ENCODE data around the gene PRR22.
A peak's percentile ranks its signal among the peaks of the same experiment; 100 is the strongest.
"Not testable (repeated sequence)": the region's sequence is repeated elsewhere in the genome, so short reads cannot be mapped to it uniquely, and the experiment has no call there.

The PRR22 gene

DNA sequence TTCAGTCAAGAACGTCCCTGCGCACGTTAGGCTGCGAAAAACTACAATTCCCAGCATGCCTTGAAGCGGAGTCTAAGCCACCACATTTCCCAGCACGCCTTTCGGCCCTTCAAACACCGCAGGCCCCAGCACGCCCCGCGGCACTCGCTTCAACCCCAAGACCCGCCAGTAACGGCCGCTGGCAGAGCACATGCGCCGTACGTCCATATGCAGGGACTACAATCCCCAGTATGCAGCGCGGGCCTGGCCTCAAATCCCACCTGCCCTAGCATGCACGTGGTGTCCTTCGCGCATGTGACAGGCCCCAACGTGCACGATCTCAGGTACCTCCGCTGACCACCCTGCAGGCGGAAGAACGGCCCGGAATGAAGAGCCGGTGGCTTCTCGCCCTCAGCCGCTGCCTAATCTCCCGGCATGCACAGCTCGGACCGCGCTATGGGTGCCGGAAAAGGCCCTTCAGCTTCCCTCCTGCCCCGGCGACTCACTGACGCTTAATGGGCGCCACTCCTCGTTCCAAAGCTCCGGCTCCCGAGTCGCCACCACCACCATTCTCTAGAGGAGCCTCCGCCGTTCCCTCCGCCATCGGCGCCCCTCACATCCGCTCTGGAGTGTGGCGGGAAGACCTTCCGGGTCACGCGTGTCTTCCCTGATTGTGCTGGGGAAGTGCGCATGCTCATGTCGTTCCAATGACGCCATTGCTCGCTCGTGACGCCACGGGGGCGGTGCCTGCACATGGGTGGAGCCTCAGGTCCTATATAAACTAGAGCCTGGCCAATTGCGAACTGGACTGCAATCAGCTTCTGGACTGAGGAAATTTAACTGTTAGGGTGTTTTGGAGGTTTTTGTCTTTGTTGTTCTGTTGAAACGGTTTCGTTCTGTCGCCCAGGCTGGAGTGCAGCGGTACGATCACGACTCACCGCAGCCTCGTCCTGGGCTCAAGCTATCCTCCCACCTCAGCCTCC, 6.3 kb upstream of the PRR22 start, which contains the start of gene DUS3L:
Gene DUS3L (minus strand): TSS at position 605 of the 962 bp plus-strand sequence. CDS start 22 bp downstream, at position 583.
- peak; percentile 95 for DNase-seq (ENCODE audit: low read depth)

DNA sequence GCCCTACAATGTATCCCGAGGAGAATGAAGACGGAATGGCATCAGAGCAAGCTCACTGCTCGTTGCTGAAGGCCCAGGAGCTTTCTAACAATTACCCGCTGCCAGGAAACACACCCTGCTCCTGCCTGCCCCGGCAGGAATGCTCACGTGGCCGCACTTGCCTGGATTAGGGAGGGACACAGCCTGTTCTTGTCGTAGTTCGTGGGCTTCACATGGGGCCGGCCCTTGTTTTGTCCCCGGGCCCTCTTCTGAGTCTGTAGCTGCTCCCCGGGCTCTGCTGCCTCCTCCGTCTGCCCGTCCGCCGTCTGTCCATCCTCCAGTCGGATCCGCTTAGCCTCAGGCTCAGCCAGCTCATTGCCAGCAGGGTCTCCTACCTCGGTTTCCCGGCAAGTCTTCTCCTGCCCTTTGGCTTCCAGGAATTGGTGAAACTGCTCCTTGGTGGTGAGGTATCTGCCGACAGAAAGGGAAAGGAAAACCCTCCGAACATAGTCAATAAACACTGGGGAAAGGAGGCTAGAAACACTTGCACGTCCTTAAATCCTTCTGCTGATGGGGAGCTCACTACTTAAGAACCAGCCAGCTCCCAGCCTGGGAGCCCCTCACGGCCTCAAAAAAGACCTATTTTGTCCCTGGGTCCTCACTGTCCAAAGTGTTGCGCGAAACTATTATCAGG, 5.5 kb upstream of the PRR22 start:
- DNase-seq (ENCODE audit: low read depth), result no peak

DNA sequence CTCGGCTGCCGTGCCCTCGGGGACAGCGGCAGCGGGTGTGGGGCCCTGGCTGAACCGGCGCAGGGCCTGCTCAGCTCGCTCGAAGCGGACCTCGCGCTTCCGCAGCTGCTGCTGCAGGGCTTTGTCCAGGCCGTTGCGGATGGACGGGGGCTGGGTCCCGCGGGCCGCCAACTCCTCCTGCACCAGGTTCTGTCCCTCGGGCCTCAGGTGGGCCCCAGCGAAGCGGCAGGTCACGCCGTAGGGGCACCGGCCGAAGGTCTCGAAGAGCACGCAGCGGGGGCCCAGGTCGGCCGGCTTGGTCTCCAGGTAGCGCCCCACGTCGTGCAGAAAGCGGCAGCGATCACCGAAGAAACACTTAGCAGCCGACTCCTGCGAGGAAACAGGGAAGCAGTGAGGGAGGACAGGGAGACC, 4.8 kb upstream of the PRR22 start:
- no peak for DNase-seq (ENCODE audit: low read depth)

DNA sequence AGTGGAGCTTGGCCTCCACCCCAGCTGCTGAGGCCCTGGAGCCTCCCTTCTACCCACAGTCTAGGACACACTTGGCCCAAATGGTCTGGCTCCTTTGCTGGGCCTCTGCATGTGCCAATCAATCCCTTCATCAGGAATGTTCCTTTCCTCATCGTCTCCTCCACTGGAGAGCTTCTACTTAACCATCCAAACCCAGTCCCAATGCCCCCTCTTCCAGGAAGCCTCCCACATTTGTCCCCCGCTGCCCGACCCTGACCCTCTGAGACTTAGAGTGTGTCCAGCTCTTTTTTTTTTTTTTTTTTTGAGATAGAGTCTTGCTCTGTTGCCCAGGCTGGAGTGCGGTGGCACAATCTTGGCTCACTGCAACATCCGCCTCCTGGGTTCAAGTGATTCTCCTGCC, 3.9 kb upstream of the PRR22 start:
- no peak for DNase-seq (ENCODE audit: low read depth)

DNA sequence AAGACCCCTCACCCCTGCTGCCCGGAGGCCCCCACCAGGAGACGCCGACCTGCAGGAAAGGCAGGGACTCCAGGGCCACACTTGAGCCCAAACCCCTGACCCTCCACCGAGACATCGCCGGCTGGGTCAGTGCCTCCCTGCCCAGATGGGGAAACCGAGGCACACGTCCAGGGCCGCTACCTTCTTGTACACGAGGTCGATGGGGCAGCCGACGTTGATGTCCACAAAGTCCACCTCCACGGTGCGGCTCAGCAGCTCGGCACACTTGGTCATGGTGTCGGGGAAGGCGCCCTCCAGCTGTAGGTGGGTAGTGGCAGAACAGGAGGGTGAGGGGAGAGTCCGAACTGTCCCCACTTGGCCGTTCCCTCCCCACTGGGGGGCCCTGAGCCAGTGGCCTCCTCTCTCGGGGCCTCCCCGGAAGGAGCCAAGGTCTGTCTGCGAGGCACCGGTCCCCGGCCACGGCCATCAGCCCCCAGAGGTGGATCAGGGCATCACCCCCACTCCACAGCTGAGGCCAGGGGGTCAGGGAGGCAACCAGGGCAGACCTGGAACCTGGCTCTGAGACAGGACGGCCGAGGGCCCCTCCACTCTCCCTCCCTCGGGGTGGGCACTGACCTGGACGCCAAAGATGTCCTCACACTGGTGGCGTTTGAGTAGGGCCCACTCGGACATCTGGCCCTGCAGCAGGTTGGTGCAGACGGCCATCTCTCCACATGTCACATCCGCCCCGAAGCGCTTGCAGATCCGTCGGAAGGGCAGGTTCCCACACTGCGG, 3.0 kb upstream of the PRR22 start:
- DNase-seq (ENCODE audit: low read depth), result no peak

DNA sequence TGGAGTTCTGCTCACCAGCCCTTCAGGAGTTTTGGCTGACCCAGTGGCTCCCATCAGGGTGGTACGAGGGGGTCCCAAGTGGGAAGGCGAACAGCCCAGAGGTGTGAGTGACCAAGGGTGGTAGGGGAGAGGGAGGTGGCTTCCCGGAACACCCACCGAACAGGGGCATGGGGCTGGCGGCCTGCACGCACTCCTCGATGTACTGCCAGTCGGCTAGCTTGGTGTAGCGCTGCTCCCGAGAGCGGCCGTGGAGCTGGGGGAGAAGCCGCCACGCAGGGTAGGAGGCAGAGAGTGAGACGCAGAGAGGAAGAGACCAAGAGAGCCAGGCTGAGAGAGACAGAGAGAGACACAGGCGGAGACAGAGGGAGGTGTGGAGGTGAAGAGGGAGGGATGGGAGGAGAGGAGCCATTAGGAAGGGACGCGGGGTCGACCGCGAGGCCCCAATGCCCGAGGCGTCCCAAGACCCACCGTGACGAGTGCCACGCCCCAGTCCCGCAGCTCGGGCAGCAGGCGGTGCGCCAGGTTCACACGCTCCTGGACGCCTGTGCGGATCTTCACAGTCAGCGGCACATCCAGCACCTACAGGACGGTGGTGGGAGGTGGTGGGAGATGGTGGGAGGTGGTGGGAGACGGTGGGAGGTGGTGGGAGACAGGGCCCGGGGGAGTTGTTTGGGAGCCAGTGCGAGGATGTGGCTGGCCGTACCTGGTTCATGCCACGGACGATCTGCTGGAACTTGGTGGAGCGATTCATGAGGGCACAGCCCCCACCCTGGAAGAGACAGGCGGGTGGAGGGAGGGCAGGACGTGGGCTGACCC, 2.3 kb upstream of the PRR22 start:
- DNase-seq (ENCODE audit: low read depth), result no peak

DNA sequence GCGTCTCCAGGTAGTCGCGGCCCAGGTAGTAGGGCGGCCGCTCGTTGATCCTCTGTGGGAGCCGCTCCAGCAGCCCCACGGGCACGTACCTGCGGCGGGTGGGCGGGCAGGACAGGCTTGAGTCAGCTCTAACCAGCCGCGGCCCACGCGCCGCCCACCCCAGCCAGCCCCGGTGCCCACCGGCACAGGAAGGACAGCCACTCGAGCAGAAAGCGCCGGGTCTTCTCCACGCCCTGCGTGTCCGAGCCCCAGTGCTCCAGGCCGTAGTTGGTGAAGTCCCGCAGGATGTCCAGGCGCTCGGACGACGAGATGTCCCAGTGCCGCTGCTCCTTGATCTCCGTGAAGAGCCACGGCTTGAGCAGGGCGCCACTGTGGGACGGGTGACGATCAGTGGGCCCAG, 877 bp upstream of the PRR22 start:
- no peak for DNase-seq (ENCODE audit: low read depth)

DNA sequence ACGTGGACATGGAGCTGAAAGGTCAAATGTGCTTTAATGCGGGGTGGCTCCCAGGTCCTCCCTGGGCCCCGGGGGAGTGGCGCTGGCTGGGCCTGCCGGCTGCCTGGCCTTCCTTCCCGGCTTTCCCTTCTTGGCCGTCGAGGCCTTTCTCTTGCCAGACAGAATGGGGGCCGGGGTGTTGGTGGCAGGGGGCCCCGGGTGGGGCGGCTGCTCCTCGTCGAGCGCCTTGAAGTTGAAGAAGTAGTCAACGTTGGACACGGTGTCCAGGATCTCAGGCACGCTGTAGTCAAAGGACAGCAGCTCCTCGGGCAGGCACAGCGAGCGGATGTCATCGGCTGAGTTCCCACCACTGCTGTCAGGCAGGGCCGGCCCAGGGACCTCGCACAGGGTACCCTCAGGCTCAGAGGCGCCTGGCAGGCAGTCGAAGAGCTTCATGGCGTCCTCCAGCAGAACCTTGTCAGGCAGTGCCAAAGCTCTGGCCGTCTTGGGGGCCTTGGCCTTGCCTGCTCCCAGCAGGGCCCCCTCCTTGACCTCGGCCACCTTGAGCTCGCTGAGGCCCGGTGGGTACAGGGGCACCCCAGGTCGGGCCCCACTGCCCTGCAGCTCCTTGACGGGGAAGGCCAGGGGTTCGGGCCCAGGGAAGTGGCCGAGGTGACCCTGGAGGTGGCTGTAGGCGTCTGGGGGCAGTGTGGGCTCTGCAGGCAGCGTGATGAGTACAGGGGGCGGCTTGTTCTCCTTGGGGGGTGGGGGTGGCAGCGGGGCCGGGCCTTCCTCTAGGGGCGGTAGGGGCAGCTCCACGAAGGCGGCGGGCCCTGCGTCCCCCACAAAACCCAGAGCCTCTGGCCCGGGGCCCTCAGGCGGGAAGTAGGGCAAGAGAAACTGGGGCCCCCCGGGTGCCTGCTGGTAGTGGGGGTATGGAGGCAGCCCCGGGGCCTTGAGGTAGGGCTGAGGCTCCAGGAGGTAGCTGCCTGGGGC, 1.3 kb downstream of the PRR22 start:
- DNase-seq (ENCODE audit: low read depth), result no peak

DNA sequence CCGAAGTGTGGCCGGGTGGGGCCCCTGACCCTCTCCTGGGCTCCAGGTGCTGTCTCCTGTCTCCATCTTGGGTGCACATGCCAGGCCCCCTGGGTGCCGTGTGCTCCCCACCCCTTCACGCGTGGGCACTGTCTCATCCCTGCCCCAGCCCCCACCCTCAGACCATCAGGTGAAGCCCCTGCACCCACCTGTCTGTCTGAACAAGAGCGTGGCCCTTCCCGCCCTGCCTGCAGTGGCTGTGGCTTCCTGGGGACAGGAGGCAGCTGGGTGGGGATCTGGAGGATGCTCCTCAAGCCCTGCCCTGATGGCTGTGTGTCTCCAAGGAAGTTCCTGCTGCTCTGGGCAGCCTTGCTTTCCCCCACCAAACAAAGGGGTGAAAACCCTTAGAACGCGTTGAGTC, 2.2 kb downstream of the PRR22 start:
- DNase-seq (ENCODE audit: low read depth), result no peak

DNA sequence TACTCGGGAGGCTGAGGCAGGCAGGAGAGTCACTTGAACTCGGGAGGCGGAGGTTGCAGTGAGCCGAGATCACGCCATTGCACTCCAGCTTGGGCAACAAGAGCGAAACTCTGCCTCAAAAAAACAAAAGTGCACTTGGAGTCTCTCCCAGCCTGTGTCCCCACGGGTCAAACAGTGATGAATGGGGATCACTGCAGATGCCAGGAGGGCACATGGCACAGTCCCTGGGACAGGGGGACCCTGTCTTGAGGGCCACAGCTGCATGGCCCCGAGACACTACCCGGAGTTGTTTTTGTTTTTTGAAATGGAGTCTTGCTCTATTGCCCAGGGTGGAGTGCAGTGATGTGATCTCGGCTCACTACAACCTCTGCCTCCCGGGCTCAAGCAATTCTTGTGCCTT, 3.6 kb downstream of the PRR22 start:
- DNase-seq (ENCODE audit: low read depth), result not testable (repeated sequence)

DNA sequence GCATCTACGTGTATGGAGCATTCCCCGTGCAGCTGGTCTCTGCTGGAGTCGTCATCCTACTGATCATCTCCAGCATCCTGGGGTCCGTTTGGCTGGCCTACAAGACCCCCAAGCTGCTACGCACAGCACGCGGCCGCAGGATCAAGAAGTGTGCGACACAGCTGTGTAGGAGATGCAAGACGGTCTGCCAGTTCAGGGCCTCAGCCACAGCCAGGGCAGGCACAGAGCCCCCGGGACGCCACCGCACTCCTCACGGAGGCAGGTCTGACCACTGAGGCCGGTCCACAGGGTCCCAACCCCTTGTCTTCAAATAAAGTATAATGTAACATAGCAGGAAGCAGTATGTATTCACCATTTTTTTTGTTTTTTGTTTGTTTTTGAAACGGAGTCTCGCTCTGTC, 6.1 kb downstream of the PRR22 start:
- no peak for DNase-seq (ENCODE audit: low read depth)

DNA sequence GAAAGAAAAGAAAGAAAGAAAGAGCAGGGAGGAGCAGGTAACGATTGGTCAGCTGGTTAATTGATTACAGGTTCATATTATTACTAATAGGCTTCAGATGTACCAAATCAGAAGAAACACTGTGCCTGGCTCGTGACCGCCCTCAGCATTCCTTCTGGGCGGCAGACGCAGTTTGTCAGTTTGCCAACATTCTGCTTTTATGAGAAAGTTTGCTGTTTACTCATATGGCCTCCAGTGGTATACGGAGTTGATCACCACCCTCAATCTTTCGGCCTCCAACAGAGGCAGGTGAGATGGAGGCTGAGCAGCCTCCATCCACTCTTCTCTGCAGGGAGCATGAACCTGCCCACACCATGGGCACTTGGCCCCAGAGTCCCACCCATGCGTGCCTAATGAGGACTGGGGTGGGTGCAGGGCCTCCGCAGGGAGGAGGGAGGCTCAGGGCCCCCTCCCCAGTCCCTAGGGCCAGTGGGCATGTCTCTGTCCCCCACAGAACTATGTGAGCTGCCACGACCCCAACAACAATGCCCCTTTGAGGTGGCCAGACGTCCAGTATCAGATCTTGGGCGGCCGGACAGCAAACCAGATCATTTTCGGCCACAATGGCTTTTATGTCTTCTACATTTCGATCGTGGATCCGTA, 8.8 kb downstream of the PRR22 start:
- DNase-seq (ENCODE audit: low read depth), result no peak

DNA sequence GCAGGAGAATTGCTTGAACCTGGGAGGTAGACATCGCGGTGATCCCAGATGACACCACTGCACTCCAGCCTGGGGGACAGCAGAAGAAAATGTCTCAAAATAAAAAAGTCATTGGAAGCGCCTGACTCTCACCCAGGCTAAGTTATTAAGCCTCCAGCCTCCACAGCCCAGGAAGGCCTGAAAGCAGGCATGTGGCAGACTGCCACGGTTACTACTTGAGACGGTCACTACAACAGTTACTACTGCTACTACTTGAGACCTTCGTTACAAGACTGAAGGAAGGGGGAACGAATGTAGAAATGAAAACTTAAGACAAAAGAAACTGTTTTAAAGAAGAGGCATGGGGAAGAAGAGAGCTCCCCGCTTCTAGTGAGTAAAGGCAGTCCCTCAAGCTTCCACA, 9.6 kb downstream of the PRR22 start:
- no peak for DNase-seq (ENCODE audit: low read depth)

DNA sequence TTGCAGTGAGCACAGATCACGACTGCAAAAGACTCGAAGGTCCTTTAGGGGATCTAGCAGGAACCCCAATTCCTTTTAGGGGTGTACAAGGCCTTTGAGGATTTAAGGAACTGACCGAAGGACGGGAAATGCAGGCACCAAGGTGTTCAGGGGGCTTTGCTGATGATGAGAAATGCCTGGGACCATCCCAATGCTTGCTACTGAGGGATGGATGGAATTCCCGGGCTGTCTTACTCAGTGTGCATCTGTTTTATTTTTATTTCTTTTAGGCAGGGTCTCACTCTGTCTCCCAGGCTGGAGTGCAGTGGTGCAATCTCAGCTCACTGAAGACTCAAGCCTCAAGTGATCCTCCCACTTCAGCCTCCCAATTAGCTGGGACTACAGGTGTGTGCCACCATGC, 11.3 kb downstream of the PRR22 start:
- no peak for DNase-seq (ENCODE audit: low read depth)

DNA sequence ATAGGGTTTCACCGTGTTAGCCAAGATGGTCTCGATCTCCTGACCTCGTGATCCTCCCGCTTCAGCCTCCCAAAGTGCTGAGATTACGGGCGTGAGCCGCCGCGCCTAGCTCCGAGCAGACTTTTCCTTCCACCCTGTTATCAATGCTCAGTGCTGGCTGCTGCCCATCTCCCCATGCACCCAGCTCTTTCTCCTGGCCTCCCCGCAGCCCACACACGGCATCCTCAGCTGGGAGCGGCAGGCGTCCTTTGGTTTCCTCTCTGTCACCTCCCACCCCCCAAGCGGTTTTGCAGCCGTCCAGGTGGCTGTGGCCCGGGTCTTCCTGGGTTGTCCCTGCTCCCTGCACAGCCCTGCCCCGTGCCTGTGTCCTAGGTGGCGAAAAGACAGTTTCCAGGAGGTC, 12.1 kb downstream of the PRR22 start:
- no peak for DNase-seq (ENCODE audit: low read depth)

DNA sequence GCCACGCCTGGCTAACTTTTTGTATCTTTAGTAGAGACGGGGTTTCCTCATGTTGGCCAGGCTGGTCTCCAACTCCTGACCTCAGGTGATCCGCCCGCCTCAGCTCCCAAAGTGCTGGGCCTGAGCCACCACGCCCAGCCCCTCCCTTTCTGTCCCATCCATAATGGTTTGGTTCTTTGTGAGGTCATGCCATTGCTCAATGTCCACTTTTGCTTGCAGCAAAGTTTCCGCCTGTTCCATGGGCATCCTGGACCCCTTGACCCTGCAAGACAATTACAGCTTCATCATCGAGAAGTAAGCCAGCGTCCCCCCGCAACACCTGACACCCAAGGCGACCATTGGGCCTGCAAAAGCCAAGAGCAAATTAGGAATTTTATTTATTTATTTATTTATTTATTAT, 16.6 kb downstream of the PRR22 start:
- DNase-seq (ENCODE audit: low read depth), result no peak

DNA sequence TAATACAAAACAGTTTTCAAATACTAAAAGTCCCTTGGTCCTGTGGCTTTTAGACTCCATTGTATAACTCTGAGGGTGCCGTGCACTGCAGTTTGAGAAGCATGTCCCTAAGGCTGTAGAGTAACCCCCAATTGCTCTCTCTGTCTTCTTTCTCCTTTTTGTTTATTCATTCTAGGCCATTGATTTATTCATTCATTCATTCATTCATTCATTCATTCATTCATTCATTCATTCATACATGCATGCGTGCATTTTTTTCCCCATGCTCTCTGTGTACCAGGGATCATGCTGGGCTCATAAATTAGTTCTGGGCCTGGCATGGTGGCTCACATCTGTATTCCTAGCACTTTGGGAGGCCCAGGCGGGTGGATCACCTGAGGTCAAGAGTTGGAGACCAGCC, 19.3 kb downstream of the PRR22 start:
- no peak for DNase-seq (ENCODE audit: low read depth)

DNA sequence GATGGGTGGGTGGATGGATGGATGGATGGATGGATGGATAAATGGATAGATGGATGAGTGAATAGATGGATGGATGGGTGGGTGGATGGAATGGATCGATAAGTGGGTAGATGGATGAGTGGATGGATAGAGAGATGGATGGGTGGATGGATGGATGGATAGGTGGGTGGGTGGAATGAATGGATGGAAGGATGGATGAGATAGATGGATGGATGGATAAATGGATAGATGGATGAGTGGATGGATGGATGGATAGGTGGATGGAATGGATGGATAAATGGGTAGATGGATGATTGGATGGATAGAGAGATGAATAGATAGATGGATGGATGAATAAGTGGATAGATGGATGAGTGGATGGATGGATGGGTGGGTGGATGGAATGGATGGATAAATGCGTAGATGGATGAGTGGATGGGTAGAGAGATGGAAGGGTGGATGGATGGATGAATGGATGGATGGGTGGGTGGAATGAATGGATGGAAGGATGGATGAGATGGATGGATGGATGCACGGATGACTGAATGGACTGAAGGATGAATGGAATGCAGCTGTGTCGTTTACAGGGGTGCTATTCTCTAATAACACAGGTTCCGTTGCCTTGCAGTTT, 21.8 kb downstream of the PRR22 start:
- no peak for DNase-seq (ENCODE audit: low read depth)

DNA sequence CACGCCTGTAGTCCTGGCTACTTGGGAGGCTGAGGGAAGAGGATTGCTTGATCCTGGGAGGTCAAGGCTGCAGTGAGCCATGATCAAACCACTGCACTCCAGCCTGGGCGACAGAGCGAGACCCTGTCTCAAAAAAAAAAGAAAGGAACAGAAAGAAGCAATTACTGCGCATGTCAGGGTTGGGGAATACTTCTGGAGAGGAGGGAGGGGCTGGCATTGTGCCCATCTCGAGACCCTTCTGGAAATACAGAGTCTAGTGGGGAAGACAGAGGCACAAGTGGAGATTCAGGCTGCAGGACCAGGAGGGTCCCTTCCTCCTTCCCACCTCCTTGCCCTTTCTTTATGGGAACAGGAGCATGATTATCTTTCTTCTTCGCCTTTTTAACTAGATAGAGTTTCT, 30.8 kb downstream of the PRR22 start:
- DNase-seq (ENCODE audit: low read depth), result no peak

DNA sequence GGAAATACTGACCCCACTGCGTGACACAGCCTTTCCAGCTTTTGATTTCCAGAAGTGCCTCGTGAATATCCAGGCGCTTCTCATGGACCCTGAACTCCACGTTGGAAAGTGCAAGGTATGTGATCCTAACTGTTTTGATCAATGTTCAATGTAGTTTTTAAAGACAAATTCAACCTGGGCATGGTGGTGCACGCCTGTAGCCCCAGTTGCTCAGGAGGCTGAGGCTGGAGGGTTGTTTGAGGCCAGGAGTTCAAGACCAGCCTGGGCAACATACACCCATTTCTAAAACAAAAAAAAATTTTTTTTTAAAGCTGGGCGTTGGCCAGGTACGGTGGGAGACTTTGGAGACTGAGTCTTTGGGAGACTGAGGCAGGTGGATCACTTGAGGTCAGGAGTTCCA, 32.8 kb downstream of the PRR22 start:
- no peak for DNase-seq (ENCODE audit: low read depth)

Measured in stromal cell of bone marrow (primary cell).